HL-60/S4 (cell line): ENCODE results near the gene DOCK8.

Experiments used
- in situ Hi-C: fragments of 300-500 bp; cut with MboI; formaldehyde crosslinking; loops from 2 replicates; pipeline ENCODE4 v1.14.3; 2022; ENCODE audit warnings: low sequenced_read_pairs

Gene DOCK8

DNA sequence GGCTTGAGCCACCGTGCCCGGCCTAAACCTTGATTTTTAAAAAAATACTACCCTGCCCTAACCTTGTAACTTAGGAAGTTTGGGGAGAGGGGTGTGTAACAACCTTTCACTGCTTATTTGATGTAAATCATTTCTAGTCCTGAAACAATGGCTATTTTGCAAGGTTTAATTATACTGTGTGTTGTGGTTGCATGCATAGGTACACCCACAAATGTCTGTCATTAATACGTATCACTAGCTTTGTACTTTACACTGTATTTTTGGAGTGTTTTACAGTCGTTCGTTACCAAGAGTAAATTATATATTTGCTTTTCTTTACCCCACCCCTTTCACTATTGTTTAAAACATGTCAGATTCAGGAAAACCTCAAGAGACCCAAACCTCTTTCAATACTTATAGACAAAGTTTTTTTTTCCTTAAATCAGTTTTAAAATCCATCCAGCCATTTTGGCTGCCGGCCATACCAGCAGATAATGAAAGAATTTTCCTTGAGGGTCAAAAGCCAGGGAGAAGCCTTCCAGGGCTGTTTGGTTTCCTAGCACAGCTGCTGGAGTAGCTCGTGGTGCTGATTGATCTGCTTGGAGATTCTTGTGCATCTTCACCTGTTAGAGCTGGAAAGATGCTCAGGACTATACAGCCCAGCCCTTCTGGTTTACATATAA, 50.7 kb downstream of the DOCK8 start:
- in situ Hi-C loops, result no loop called here

- in situ Hi-C loops, result no loop called here
These were observed 51.6 kb downstream of the DOCK8 start for GRCh38 chr9:266228-266627.

DNA sequence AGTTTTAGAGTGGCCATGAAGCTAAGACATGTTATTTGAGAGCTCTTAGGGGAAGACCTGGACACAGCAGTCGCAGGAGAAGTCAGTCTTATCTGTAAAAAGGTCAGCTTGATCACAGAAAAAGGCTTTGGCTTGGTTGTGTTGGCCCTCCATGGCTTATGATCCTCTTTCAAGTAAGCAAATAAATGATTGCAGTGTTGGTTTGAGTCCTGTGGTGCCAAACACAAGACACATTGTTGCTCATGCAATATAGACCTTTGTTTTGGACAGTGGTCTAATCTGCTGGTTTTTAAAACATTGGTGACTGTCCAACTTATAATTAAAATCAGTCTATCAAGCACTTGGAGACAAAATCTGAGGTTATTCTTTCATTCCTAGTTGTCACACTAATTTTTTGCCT, 54.0 kb downstream of the DOCK8 start:
- in situ Hi-C loops, result no loop called here

DNA sequence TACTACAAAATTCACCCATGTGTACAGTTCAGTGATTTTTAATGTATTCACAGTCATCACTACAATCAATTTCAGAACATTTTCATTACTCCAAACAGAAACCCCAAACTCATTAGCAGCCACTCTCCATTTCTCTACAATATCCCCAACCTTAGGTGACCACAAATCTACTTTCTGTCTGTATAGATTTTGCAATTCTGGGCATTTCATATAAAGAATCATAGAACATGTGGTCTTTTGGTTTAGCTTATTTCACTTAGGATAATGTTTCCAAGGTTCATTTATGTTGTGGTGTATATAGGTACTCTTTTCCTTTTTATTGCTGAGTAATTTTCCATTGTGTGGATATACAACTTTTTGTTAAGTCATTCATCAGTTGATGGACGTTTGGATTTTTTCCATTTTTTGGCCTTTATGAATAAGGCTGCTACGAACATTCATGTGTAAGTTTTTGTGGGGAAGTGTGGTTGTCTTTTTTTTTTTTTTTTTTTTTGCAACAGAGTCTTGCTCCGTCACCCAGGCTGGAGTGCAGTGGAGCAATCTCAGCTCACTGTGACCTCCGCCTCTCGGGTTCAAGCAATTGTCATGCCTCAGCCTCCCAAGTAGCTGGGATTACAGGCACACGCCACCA, 54.5 kb downstream of the DOCK8 start:
- in situ Hi-C loops, result no loop called here

DNA sequence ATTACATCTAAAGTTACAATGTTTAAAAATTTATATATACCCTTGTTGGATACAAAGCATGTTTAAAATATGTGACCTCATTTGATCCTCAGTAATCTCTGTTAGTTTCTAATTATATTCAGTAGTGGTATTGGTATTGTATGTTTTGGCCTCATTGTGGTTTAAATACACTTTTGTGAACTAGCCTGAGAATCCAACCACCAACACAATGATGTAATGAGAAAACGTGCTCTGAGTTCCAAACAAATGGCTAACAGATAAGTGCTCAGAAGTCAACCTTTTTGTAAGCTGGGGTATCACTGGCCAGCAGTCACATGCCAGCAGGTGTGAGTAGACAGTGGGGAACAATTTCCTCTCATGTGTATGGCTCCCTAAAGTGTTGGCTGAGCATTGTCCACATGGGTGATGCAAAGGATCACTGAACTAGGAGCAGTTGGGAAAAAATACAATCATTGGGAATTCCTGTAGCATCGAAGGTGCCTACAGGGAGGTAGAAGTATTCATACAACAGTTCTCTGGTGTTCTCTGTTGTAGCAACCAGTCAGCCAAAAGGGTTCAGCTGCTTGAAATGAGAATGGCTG, 56.1 kb downstream of the DOCK8 start:
- in situ Hi-C loops, result no loop called here

GRCh38 chr9:272251-273213, 57.9 kb downstream of the DOCK8 start:
- in situ Hi-C loops, result no loop called here

- in situ Hi-C loops, result no loop called here
These were observed 59.7 kb downstream of the DOCK8 start for GRCh38 chr9:274406-274805.

GRCh38 chr9:277601-278295, 63.1 kb downstream of the DOCK8 start:
- in situ Hi-C loops, result no loop called here

DNA sequence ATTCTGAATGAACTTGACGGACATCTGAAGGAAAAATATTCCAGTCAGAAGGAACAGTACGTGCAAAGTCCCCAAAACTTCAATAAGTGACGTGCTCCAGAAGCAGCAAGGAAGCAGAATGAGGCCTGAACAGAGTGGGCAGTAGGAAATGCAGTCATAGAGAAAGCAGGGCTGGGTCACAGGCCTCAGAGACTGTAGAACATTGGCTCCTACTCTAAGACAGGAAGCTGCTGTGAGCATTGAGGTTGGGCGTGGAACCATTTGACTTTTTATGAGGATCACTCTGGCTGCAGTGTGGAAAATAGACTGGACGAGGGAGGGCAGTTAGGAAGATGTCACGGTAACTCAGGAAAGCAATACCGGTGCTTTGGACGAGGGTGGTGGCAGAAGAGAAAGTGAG, 64.0 kb downstream of the DOCK8 start:
- in situ Hi-C loops, result no loop called here

DNA sequence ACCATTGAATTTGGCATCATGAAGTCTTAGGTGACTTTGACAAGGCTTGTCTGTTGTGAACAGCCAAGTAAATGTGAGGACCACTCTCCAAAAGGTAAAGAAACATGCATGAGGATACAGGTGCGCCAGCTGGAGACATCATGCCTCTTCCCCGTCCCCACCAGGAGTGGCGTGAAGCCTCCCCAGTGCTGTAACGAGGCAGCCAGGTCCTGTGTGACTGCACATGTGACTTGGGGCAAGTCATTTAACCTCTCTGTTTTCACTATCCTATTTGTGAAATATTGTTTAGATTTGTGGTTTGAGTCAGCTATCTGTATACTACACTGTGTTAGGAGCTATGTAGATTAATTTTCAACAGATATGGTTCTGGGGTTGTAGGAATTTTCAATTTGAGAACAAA, 65.0 kb downstream of the DOCK8 start:
- in situ Hi-C loops, result no loop called here

DNA sequence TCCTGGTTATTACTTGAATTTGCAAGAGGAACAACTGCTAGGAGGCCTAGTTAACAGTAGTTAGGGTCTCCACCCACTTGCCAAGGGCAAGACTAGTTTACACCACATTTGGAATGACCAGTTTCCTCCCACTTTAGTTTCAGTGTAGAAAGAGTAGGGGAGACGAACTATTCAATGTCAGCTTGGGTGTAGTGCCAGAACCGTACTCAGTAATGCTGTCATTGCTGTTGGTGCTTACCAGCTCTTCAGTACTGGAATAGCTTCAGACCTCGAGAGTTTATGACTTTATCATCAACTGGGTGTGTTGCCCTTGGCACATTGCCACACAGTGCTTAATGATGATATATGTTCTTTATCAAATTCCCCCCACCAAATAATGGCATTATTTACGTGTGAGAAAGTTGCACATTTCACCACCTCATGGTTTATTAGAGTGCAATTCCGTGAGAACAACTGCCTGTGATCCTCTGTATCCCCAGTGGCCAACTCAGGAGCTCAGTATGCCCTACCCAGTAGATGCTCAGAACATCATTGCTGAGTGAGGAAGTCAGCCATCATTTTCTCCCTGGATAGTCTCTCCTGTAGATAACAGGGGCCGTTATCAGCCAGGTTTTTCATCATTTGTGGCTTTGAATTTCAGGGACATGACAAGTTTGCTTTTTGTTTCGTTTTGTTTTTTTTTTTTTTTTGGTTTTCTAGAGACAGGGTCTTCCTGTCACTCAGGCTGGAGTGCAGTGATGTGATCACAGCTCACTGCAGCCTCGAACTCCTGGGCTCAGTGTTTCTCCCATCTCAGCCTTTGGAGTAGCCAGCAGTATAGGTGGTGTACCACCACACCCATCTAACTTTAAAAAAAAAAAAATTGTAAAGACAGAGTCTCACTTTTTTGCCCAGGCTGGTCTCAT, 67.3 kb downstream of the DOCK8 start:
- in situ Hi-C loops, result no loop called here

DNA sequence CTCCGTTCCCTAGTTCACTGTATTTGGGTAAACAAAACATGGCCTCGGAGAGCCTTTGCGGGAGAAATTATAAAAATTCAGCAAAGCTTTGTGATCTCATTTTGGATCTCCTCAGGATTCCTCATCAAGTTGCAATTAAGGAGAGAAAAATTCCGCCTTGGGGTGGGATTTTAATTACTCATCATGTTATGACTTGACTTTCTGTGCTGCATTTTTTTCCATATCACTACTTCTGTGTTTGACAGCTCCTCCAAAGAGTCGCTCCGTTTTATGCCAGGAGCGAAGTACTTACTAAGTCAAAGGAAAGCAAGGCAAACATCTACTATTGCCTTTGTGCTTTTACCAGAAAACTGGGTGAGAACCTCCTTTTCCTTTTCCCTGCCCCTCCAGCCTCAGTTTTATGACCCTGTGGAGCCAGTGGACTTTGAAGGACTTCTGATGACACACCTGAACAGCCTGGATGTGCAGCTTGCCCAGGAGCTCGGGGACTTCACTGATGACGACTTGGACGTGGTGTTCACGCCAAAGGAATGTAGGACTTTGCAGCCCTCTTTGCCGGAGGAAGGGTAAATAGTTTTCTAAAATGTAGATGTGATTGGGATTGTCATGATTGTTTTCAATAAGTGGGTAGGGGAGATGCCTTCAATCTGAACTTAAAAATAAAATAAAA, 71.5 kb downstream of the DOCK8 start:
- in situ Hi-C loops, result no loop called here

DNA sequence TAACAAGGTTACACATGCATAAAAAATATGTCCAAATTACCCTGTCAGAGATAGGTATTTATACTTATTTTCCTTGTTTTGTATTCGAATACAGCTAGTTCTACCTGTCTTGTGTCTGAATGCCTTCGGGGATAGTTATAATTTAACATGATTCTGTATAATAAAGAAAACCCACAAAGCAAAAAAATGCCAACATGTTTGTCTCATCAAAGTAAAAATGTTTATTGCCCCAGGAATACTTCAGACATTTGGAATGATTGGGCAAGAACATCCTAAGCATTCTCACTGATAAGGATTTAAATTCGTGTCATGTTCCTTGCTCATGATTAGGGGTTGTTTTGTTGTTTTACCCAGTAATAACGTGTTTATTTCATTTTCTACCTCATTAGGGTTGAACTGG, 74.5 kb downstream of the DOCK8 start:
- in situ Hi-C loops, result no loop called here

GRCh38 chr9:292915-293314, 78.2 kb downstream of the DOCK8 start:
- in situ Hi-C loops, result no loop called here

DNA sequence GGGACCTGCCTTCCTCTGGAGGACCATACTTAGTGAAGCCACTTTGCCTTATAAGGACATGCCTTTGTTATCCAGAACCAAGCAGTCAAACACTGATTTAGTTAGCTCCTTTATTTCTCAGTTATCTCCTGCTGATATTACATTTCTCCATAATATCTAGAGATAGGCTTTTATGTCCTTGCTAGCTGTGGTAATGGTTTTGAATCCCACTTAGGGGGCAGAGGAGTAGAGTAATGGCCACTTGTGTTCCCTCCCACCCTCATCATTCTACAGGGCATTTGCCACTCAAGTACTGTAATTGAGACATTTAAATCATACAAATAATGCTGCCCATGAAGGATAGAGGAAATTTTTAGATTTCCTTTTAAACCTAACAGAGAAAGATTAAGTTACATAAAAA, 80.9 kb downstream of the DOCK8 start:
- in situ Hi-C loops, result no loop called here

DNA sequence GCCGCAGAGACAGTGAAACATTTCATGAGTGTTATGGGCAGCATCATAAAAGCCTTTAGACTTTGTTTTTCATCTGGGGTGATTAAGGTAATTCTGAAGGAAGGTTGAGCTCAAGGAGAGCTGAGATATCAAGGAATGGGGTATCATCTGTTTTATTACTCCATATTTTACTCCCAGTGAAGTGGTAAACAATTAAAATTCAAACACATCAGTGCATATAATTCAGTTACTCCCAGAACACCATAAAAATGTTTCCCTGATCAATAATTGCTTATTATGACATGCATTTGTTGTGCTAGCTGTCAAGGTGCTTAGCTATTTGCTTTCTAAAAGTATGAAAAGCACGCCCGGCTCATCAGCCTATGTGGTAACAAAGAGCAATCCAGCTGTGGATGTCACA, 81.7 kb downstream of the DOCK8 start:
- in situ Hi-C loops, result no loop called here

GRCh38 chr9:297104-297972, 82.7 kb downstream of the DOCK8 start:
- in situ Hi-C loops, result no loop called here

GRCh38 chr9:303502-303901, 88.8 kb downstream of the DOCK8 start:
- in situ Hi-C loops, result no loop called here
